SK-N-SH (cell line): ENCODE results near the gene CSNK2A3. TPM values are rescaled to one million over a fixed set of nuclear protein-coding genes. Genes with fewer than 3 reads are reported as not detected.

Experiments used
- CTCF ChIA-PET: fragments of 300-600, 350-600 bp; formaldehyde crosslinking; extraction: SDS; loops from one replicate; lab custom pipeline; 2021; lab: Yijun Ruan, JAX
- POLR2A ChIA-PET: fragments of 350-600 bp; sonication (Branson Sonifier 250); formaldehyde crosslinking; extraction: SDS; loops from one replicate; lab custom pipeline; 2020; ENCODE audit warnings: antibody characterized with exemption, inconsistent platforms; lab: Yijun Ruan, JAX
- DNase-seq: peaks from one replicate; pipeline ENCODE4 v3.0.0; 2012
- H2AFZ ChIP-seq: fragments of 200-600 bp; sonication (generic); 2 replicates; pipeline ENCODE4 v1.8.1; 2016; ENCODE audit warnings: antibody characterized with exemption, mild to moderate bottlenecking, low read depth
- H3F3A ChIP-seq: fragments of 200-600 bp; sonication (generic); replicated peaks from 2 replicates; pipeline ENCODE3; 2016; ENCODE audit warnings: antibody characterized with exemption, mild to moderate bottlenecking; ENCODE audit not compliant: insufficient read depth
- H3K27ac ChIP-seq, 2 experiments: fragments of 200-500 bp in 1 of 2; fragments of 200-600 bp in 1 of 2; sonication (Bioruptor generic) in 1 of 2; sonication (generic), shearing (Covaris generic) in 1 of 2; 2 replicates each; pipeline versions ENCODE4 v1.5.1 to v1.6.1; 2014 to 2016; ENCODE audit warnings: low read depth in 2 of 2, inconsistent platforms in 1 of 2, low read length in 1 of 2, mild to moderate bottlenecking in 1 of 2, mixed read lengths in 1 of 2
- H3K27me3 ChIP-seq: fragments of 200-600 bp; sonication (generic), shearing (Covaris generic); 2 replicates; pipeline ENCODE4 v1.6.1; 2016; ENCODE audit warnings: mixed run types; ENCODE audit not compliant: insufficient read depth
- H3K36me3 ChIP-seq, 2 experiments: fragments of 200-500 bp in 1 of 2; fragments of 200-600 bp in 1 of 2; sonication (Bioruptor generic) in 1 of 2; sonication (generic) in 1 of 2; replicated peaks in 1 of 2; 2 replicates each; pipeline versions ENCODE3 to v1.5.1; 2014 to 2016; ENCODE audit warnings: low read length in 1 of 2, mild to moderate bottlenecking in 1 of 2; ENCODE audit not compliant: insufficient read depth in 2 of 2, control insufficient read depth in 1 of 2
- H3K4me1 ChIP-seq, 2 experiments: fragments of 200-500 bp in 1 of 2; fragments of 200-600 bp in 1 of 2; sonication (Bioruptor generic) in 1 of 2; sonication (generic), shearing (Covaris generic) in 1 of 2; 2 replicates each; pipeline versions ENCODE4 v1.5.1 to v1.6.1; 2014 to 2016; ENCODE audit warnings: low read depth in 1 of 2, low read length in 1 of 2, mixed run types in 1 of 2; ENCODE audit not compliant: insufficient read depth in 2 of 2, control insufficient read depth in 1 of 2
- H3K4me2 ChIP-seq: fragments of 200-600 bp; sonication (generic), shearing (Covaris generic); 2 replicates; pipeline ENCODE4 v1.6.1; 2017; ENCODE audit warnings: mixed run types
- H3K4me3 ChIP-seq, 2 experiments: fragments of 200-500 bp in 1 of 2; fragments of 200-600 bp in 1 of 2; sonication (Bioruptor generic) in 1 of 2; sonication (generic), shearing (Covaris generic) in 1 of 2; 2 replicates each; pipeline versions ENCODE4 v1.5.1 to v1.8.1; 2014 to 2016; ENCODE audit warnings: low read depth in 2 of 2, inconsistent platforms in 1 of 2, low read length in 1 of 2, mild to moderate bottlenecking in 1 of 2, mixed read lengths in 1 of 2, moderate library complexity in 1 of 2
- H3K79me2 ChIP-seq: fragments of 200-600 bp; sonication (generic); 2 replicates; pipeline ENCODE4 v1.8.1; 2017; ENCODE audit warnings: mild to moderate bottlenecking; ENCODE audit not compliant: insufficient read depth
- H3K9ac ChIP-seq: fragments of 200-600 bp; sonication (generic); 2 replicates; pipeline ENCODE4 v1.6.1; 2017; ENCODE audit warnings: mixed run types
- H3K9me2 ChIP-seq: fragments of 200-600 bp; sonication (generic); 2 replicates; pipeline ENCODE4 v1.6.1; 2017; ENCODE audit warnings: mixed run types
- H3K9me3 ChIP-seq: fragments of 200-600 bp; sonication (generic); 2 replicates; pipeline ENCODE4 v1.6.1; 2017; ENCODE audit warnings: mixed run types, mild to moderate bottlenecking, moderate library complexity
- H4K20me1 ChIP-seq: fragments of 200-600 bp; sonication (generic); 2 replicates; pipeline ENCODE4 v1.6.1; 2017; ENCODE audit warnings: mild to moderate bottlenecking, mixed run types; ENCODE audit not compliant: insufficient read depth
- CTCF ChIP-seq: fragments of 200-600 bp; sonication (generic); IDR thresholded peaks from 2 replicates; pipeline ENCODE4 v1.6.1; 2017; ENCODE audit warnings: antibody characterized with exemption, mild to moderate bottlenecking, moderate library complexity
- ELF1 ChIP-seq: IDR thresholded peaks from 2 replicates; pipeline ENCODE4 v1.4.0; 2012
- EP300 ChIP-seq, 2 experiments: IDR thresholded peaks; 2 replicates each; pipeline versions ENCODE4 v1.4.0 to v1.6.1; 2012; ENCODE audit warnings: borderline replicate concordance in 1 of 2, low read depth in 1 of 2, low read length in 1 of 2
- EZH2phosphoT487 ChIP-seq: fragments of 200-600 bp; sonication (generic); IDR thresholded peaks from 2 replicates; pipeline ENCODE4 v1.6.1; 2017; ENCODE audit warnings: low read depth, mixed run types, mild to moderate bottlenecking, antibody characterized with exemption, moderate library complexity, borderline replicate concordance
- FOXJ3 ChIP-seq: sonication (generic); formaldehyde crosslinking; IDR thresholded peaks from 2 replicates; pipeline ENCODE4 v1.5.1; 2020; ENCODE audit warnings: mild to moderate bottlenecking, missing genetic modification reagents
- GATA2 ChIP-seq: sonication (generic); formaldehyde crosslinking; IDR thresholded peaks from 2 replicates; pipeline ENCODE4 v1.5.0; 2020; ENCODE audit warnings: mild to moderate bottlenecking, missing genetic modification reagents
- IRF3 ChIP-seq: fragments of 150-350 bp; IDR thresholded peaks from 2 replicates; pipeline ENCODE4 v1.6.1; 2016; ENCODE audit warnings: mild to moderate bottlenecking, low read depth, low read length
- JUND ChIP-seq: IDR thresholded peaks from 2 replicates; pipeline ENCODE4 v1.4.0; 2012
- MXI1 ChIP-seq: IDR thresholded peaks from 2 replicates; pipeline ENCODE4 v1.6.1; 2012; ENCODE audit warnings: mild to moderate bottlenecking, low read depth, low read length, improper control_type of control experiment
- NFIC ChIP-seq: IDR thresholded peaks from 2 replicates; pipeline ENCODE4 v1.4.0; 2012; ENCODE audit warnings: borderline replicate concordance
- POLR2AphosphoS5 ChIP-seq: IDR thresholded peaks from 2 replicates; pipeline ENCODE4 v1.6.1; 2012; ENCODE audit warnings: low read depth, low read length
- RAD21 ChIP-seq: IDR thresholded peaks from 2 replicates; pipeline ENCODE4 v1.6.1; 2012; ENCODE audit warnings: mild to moderate bottlenecking, low read length
- RCOR1 ChIP-seq: fragments of 150-350 bp; IDR thresholded peaks from 2 replicates; pipeline ENCODE4 v1.6.1; 2017; ENCODE audit warnings: antibody characterized with exemption, low read length
- SIN3A ChIP-seq: IDR thresholded peaks from 2 replicates; pipeline ENCODE4 v1.6.1; 2012; ENCODE audit warnings: low read depth, mild to moderate bottlenecking, low read length, moderate library complexity, borderline replicate concordance
- SMC3 ChIP-seq: IDR thresholded peaks from 2 replicates; pipeline ENCODE4 v1.6.1; 2012; ENCODE audit warnings: low read depth, low read length, improper control_type of control experiment
- TAF1 ChIP-seq: IDR thresholded peaks from 2 replicates; pipeline ENCODE4 v1.6.1; 2012; ENCODE audit warnings: low read depth, mild to moderate bottlenecking, low read length, moderate library complexity, borderline replicate concordance
- TEAD4 ChIP-seq: IDR thresholded peaks from 2 replicates; pipeline ENCODE4 v1.4.0; 2012; ENCODE audit warnings: mild to moderate bottlenecking, borderline replicate concordance; ENCODE audit not compliant: insufficient read depth
- USF2 ChIP-seq: fragments of 150-350 bp; IDR thresholded peaks from 2 replicates; pipeline ENCODE4 v1.6.1; 2017; ENCODE audit warnings: antibody characterized with exemption, low read length, low read depth, borderline replicate concordance
- WGBS: methylation state at CpG from one replicate; pipeline ENCODE4 v1.1.6; 2017; ENCODE audit warnings: low lambda C conversion rate; 5-methylcytosine and 5-hydroxymethylcytosine counted together
- polyA plus RNA-seq, 3 experiments: library from polyadenylated mRNA; depleted of rRNA; stranded (reverse); fragments of >200 nt; gene quantifications; 2 replicates each; pipeline ENCODE4 v1.2.3, GENCODE V29; 2012

The CSNK2A3 gene
- polyA plus RNA-seq, 1 of the 3 experiments (the other 2 are of a cell fraction): 0.31 TPM

GRCh38 chr11:11400635-11401232 is 47.7 kb upstream of the CSNK2A3 start:
- no peak for DNase-seq
- ChIA-PET CTCF (interaction anchor here (0.7 kb wide), 1 partner anchor 209 kb away, joined by 3 read pairs; no protein-coding TSS in a partner anchor), POLR2A (no interaction called here)
- H4K20me1 ChIP-seq: no peaks in the 10 kb centered on the region
- no peak overlapping the region for H3K27ac ChIP-seq
- H3K79me2 ChIP-seq: no peaks in the 10 kb centered on the region
- no peaks in the 10 kb centered on the region for H3K36me3 ChIP-seq
- 70% methylated on average over 9 of the region's 9 CpGs for WGBS
- H3K27me3 ChIP-seq: no peaks in the 10 kb centered on the region; the same call in 1 of the 2 replicates
- H3K4me3 ChIP-seq: no peak overlapping the region
- H3K4me1 ChIP-seq: peaks cover 0 to 4% of the 10 kb centered on the region in 2 experiments; a peak in 1 of 4 replicates
- no peaks in the 10 kb centered on the region for H3F3A ChIP-seq
- H3K9me3 ChIP-seq: no peaks in the 10 kb centered on the region
- TF ChIP-seq RAD21: peak; percentile 23; the same call in 1 of the 2 replicates
- no peak for TF ChIP-seq USF2
- no peak for TF ChIP-seq ELF1
- TF ChIP-seq CTCF: peak; percentile 32; the same call in 1 of the 2 replicates
- no peak for TF ChIP-seq EP300 (IDR thresholded peaks at IDR 0.05; ENCODE audit: borderline replicate concordance in 1 of 2, low read depth in 1 of 2, low read length in 1 of 2)
- H3K9me2 ChIP-seq: no peaks in the 10 kb centered on the region
- H3K9ac ChIP-seq: no peak overlapping the region
- no peak overlapping the region for H2AFZ ChIP-seq
- no peak overlapping the region for H3K4me2 ChIP-seq

- H3K27me3 ChIP-seq: no peaks in the 10 kb centered on the region; the same call in 1 of the 2 replicates
- no peaks in the 10 kb centered on the region for H4K20me1 ChIP-seq
- H3K79me2 ChIP-seq: no peaks in the 10 kb centered on the region
- no peak for TF ChIP-seq FOXJ3 (CRISPR knock-in tag)
- no peak for TF ChIP-seq POLR2AphosphoS5
- TF ChIP-seq JUND: no peak
- no peak for TF ChIP-seq NFIC
- TF ChIP-seq IRF3: no peak
- TF ChIP-seq MXI1: no peak
- no peak for TF ChIP-seq SMC3
- TF ChIP-seq RCOR1: no peak
- TF ChIP-seq GATA2 (CRISPR knock-in tag): no peak
- no peak for TF ChIP-seq SIN3A
- no peak for TF ChIP-seq USF2
- TF ChIP-seq TEAD4: no peak
- TF ChIP-seq EZH2phosphoT487: no peak
- no peak for TF ChIP-seq TAF1
- no peak overlapping the region for H3K27ac ChIP-seq
- DNase-seq: no peak
- H3K9me3 ChIP-seq: no peaks in the 10 kb centered on the region
- no peaks in the 10 kb centered on the region for H3K36me3 ChIP-seq
- ChIA-PET POLR2A (no interaction called here), CTCF (interaction anchor here (1.5 kb wide), 1 partner anchor 111 kb away, joined by 3 read pairs; no protein-coding TSS in a partner anchor)
- WGBS: 72% methylated on average over 3 of the region's 3 CpGs
- H3F3A ChIP-seq: no peaks in the 10 kb centered on the region
- no peak overlapping the region for H3K4me2 ChIP-seq
- H3K4me1 ChIP-seq: peaks cover 0 to 2% of the 10 kb centered on the region in 2 experiments; a peak in 1 of 4 replicates
- no peak overlapping the region for H3K9ac ChIP-seq
- no peak overlapping the region for H3K4me3 ChIP-seq
- no peak overlapping the region for H2AFZ ChIP-seq
- H3K9me2 ChIP-seq: no peaks in the 10 kb centered on the region
These were observed 47.1 kb upstream of the CSNK2A3 start for GRCh38 chr11:11400121-11400520.
